HepG2 (cell line): ENCODE results near the gene ABHD17C. TPM values are rescaled to one million over a fixed set of nuclear protein-coding genes. Genes with fewer than 3 reads are reported as not detected.

Source experiments
- ATAC-seq: fragments of 200-7000 bp; cut with Tn5 transposase; 3 replicates; pipeline ENCODE4 v1.9.1; 2020; ENCODE audit warnings: mild to moderate bottlenecking, moderate library complexity
- BruUV-seq: library from RNA; stranded (reverse); fragments of 400-500 nt; replicated peaks from 2 replicates; lab custom pipeline; 2021; lab: Mats Ljungman, UMichigan
- CTCF ChIA-PET: fragments of 300-600 bp; formaldehyde crosslinking; extraction: SDS; loops from one replicate; lab custom pipeline; 2021; ENCODE audit warnings: low total read pairs, inconsistent platforms, low intra/inter-chr PET ratio; lab: Yijun Ruan, JAX
- POLR2A ChIA-PET: fragments of 350-600 bp; sonication (Branson Sonifier 250); formaldehyde crosslinking; loops from one replicate; lab custom pipeline; 2020; ENCODE audit warnings: antibody characterized with exemption, inconsistent platforms; lab: Yijun Ruan, JAX
- DNase-seq: peaks from one replicate; pipeline ENCODE4 v3.0.0-alpha.2; 2015; ENCODE audit warnings: low spot score
- FAIRE-seq: peaks from 3 replicates; lab custom pipeline; 2011; peaks lifted over from hg19 to GRCh38; lab: Jason Lieb, UNC
- H2AFZ ChIP-seq: one replicate; pipeline ENCODE4 v1.6.1; 2011; ENCODE audit warnings: low read length, inconsistent platforms
- H3K27ac ChIP-seq: fragments of 300-600 bp; 3 replicates; pipeline ENCODE4 v1.8.0; 2011; ENCODE audit warnings: mixed run types, mild to moderate bottlenecking, mixed read lengths, low read length, inconsistent platforms; ENCODE audit not compliant: insufficient read depth; ENCODE audit errors: extremely low read length
- H3K27me3 ChIP-seq, 2 experiments: fragments of 200-600 bp in 1 of 2; 2 replicates in 1 of 2; 3 replicates in 1 of 2; pipeline versions ENCODE4 v1.6.0 to v1.8.0; 2011; ENCODE audit warnings: low read length in 2 of 2, mild to moderate bottlenecking in 2 of 2, moderate library complexity in 2 of 2, inconsistent platforms in 1 of 2; ENCODE audit not compliant: insufficient read depth in 2 of 2, control insufficient read depth in 1 of 2
- H3K36me3 ChIP-seq, 2 experiments: fragments of 200-600 bp in 1 of 2; replicated peaks in 1 of 2; 2 replicates in 1 of 2; 3 replicates in 1 of 2; pipeline versions ENCODE4 v1.5.1 to v1.8.0; 2011; ENCODE audit warnings: low read length in 2 of 2, inconsistent platforms in 1 of 2; ENCODE audit not compliant: insufficient read depth in 2 of 2, control insufficient read depth in 1 of 2
- H3K4me1 ChIP-seq: 2 replicates; pipeline ENCODE4 v1.5.1; 2012; ENCODE audit warnings: low read length, inconsistent platforms; ENCODE audit not compliant: insufficient read depth
- H3K4me2 ChIP-seq: 2 replicates; pipeline ENCODE4 v1.6.0; 2011; ENCODE audit warnings: low read depth, low read length, inconsistent platforms
- H3K4me3 ChIP-seq, 3 experiments: fragments of 200-600 bp in 1 of 3; sonication (generic), shearing (Covaris generic) in 1 of 3; replicated peaks in 1 of 3; 2 replicates each; pipeline ENCODE4 v1.5.1; 2011 to 2016; ENCODE audit warnings: low read length in 3 of 3, inconsistent platforms in 2 of 3, low read depth in 2 of 3, mild to moderate bottlenecking in 2 of 3, control low read depth in 1 of 3, mixed read lengths in 1 of 3; ENCODE audit not compliant: insufficient read depth in 1 of 3
- H3K79me2 ChIP-seq: one replicate; pipeline ENCODE4 v1.6.1; 2011; ENCODE audit warnings: low read length, inconsistent platforms; ENCODE audit not compliant: insufficient read depth
- H3K9ac ChIP-seq: 2 replicates; pipeline ENCODE4 v1.6.0; 2011; ENCODE audit warnings: mild to moderate bottlenecking, low read depth, low read length, inconsistent platforms; ENCODE audit not compliant: insufficient read depth
- H3K9me3 ChIP-seq: 2 replicates; pipeline ENCODE4 v1.5.1; 2012; ENCODE audit warnings: mild to moderate bottlenecking, low read length
- H4K20me1 ChIP-seq: 2 replicates; pipeline ENCODE4 v1.6.0; 2011; ENCODE audit warnings: inconsistent platforms, mild to moderate bottlenecking, low read length, moderate library complexity; ENCODE audit not compliant: insufficient read depth
- AKNA ChIP-seq: sonication (generic); formaldehyde crosslinking; IDR thresholded peaks from 2 replicates; pipeline ENCODE4 v1.4.0; 2020; ENCODE audit warnings: missing genetic modification reagents, borderline replicate concordance
- ATF4 ChIP-seq, 2 experiments: fragments of 450-650 bp in 1 of 2; sonication (generic) in 1 of 2; formaldehyde crosslinking; IDR thresholded peaks; 2 replicates each; pipeline versions ENCODE4 v1.5.0 to v1.8.0; 2020 to 2022; ENCODE audit warnings: mild to moderate bottlenecking in 1 of 2, missing genetic modification reagents in 1 of 2
- BRCA1 ChIP-seq: sonication (generic); formaldehyde crosslinking; IDR thresholded peaks from 2 replicates; pipeline ENCODE4 v1.4.0; 2020; ENCODE audit warnings: missing genetic modification reagents
- NR0B2 ChIP-seq: sonication (generic); formaldehyde crosslinking; IDR thresholded peaks from 2 replicates; pipeline ENCODE4 v1.4.0; 2020; ENCODE audit warnings: mild to moderate bottlenecking, missing genetic modification reagents
- THAP8 ChIP-seq: sonication (generic); formaldehyde crosslinking; IDR thresholded peaks from 2 replicates; pipeline ENCODE4 v1.5.1; 2020; ENCODE audit warnings: missing genetic modification reagents, mild to moderate bottlenecking, borderline replicate concordance
- ZNF414 ChIP-seq: sonication (generic); formaldehyde crosslinking; IDR thresholded peaks from 2 replicates; pipeline ENCODE4 v1.5.0; 2020; ENCODE audit warnings: missing genetic modification reagents
- ZNF674 ChIP-seq: sonication (generic); formaldehyde crosslinking; IDR thresholded peaks from 2 replicates; pipeline ENCODE4 v1.5.0; 2020; ENCODE audit warnings: low read depth, mild to moderate bottlenecking, missing genetic modification reagents
- WGBS: methylation state at CpG from one replicate; pipeline ENCODE4 v1.1.6; 2017; ENCODE audit warnings: low lambda C conversion rate; 5-methylcytosine and 5-hydroxymethylcytosine counted together
- in situ Hi-C: cut with HindIII; loops from 2 replicates; pipeline ENCODE4 v1.10.0; 2017; ENCODE audit warnings: low pct_unique_long_range_greater_than_20kb; ENCODE audit not compliant: extremely low pct_ligation_motif_present
- intact Hi-C: fragments of 100-400 bp; cut with micrococcal nuclease; formaldehyde crosslinking; loops from one replicate; pipeline ENCODE4 v1.10.0; 2022; ENCODE audit not compliant: unreplicated experiment
- polyA plus RNA-seq, 8 experiments: library from polyadenylated mRNA; depleted of rRNA in 3 of 8; stranded (reverse) in 7 of 8; unstranded in 1 of 8; fragments of >200 nt; fragmentation: Illumina TruSeq in 4 of 8; extraction: Trizol in 4 of 8; gene quantifications; 2 replicates each; pipeline versions ENCODE4 v1.2.1 to v1.2.3, GENCODE V29; 2011 to 2016; ENCODE audit warnings: low read depth in 4 of 8, missing spikeins in 1 of 8, mixed read lengths in 1 of 8; ENCODE audit not compliant: insufficient read depth in 1 of 8
- total RNA-seq, 5 experiments: library from RNA; depleted of rRNA; stranded (reverse); fragments of >200 nt; fragmentation: Illumina TruSeq; extraction: Trizol; gene quantifications; 2 replicates each; pipeline ENCODE4 v1.2.3, GENCODE V29; 2016; ENCODE audit warnings: low read depth in 1 of 5

Gene ABHD17C
- total and polyA plus RNA-seq, 2 of the 13 experiments (the other 11 are each of a cell fraction or from before 2014, with no cell fraction given), result 2.9 to 3.9 TPM

- no peak for DNase-seq
- Histone ChIP-seq H4K20me1 (no peaks in the 10 kb centered on the region), H3K27me3 (no peaks in the 10 kb centered on the region), H3K27ac (no peak overlapping the region), H3K4me2 (no peak overlapping the region), H3K9me3 (no peaks in the 10 kb centered on the region), H3K36me3 (peaks cover 7 to 31% of the 10 kb centered on the region in 2 experiments; a peak in 4 of 5 replicates), H3K9ac (no peak overlapping the region), H3K79me2 (no peaks in the 10 kb centered on the region), H3K4me3 (no peak overlapping the region), H3K4me1 (peaks cover 35% of the 10 kb centered on the region), H2AFZ (no peak overlapping the region)
- CTCF ChIA-PET, result no interaction called here
- in situ Hi-C loops, result no loop called here
- WGBS, result 100% methylated on average over 7 of the region's 10 CpGs
- TF ChIP-seq ZNF414 (CRISPR knock-in tag) (no peak), BRCA1 (CRISPR knock-in tag) (no peak), THAP8 (CRISPR knock-in tag) (no peak), ZNF674 (CRISPR knock-in tag) (no peak), NR0B2 (CRISPR knock-in tag) (no peak), ATF4 (CRISPR knock-in tag; IDR thresholded peaks at IDR 0.05) (no peak), AKNA (no peak)
- no peak for FAIRE-seq
- POLR2A ChIA-PET, result no interaction called here
- no TSS peak for BruUV-seq
- ATAC-seq, result no peak
- intact Hi-C loops, result no loop called here
These were observed 107.0 kb downstream of the ABHD17C start for GRCh38 chr15:80801891-80802680.
